Measurements from ENCODE around the gene GNLY.

The GNLY gene

GRCh38 chr2:85743304-85743978 lies 49.3 kb downstream of the GNLY start:
- DNase-seq (ENCODE audit: low read depth, low spot score) = no peak

GRCh38 chr2:85744055-85744454 lies 49.9 kb downstream of the GNLY start:
- no peak for DNase-seq (ENCODE audit: low read depth, low spot score)

- no peak for DNase-seq (ENCODE audit: low read depth, low spot score)
Measured at GRCh38 chr2:85744741-85745601, 50.8 kb downstream of the GNLY start.

GRCh38 chr2:85745619-85746018 lies 51.5 kb downstream of the GNLY start:
- no peak for DNase-seq (ENCODE audit: low read depth, low spot score)

- no peak for DNase-seq (ENCODE audit: low read depth, low spot score)
Measured at GRCh38 chr2:85746321-85747004, 52.3 kb downstream of the GNLY start.

- no peak for DNase-seq (ENCODE audit: low read depth, low spot score)
Measured at GRCh38 chr2:85747441-85747840, 53.3 kb downstream of the GNLY start.

- DNase-seq (ENCODE audit: low read depth, low spot score) = no peak
Measured at GRCh38 chr2:85748039-85748734, 54.0 kb downstream of the GNLY start.
